NOMO-1 (cell line): Measurements from ENCODE around the gene PCSK6.
"Not testable (repeated sequence)": the region's sequence is repeated elsewhere in the genome, so short reads cannot be mapped to it uniquely, and the experiment has no call there.

ENCODE experiments used
- DNase-seq, 2 experiments: peaks; one replicate each; lab custom pipeline; 2025; ENCODE audit not compliant: unreplicated experiment in 2 of 2; lab: John Stamatoyannopoulos, UW

The PCSK6 gene

GRCh38 chr15:101342056-101342455, 147.5 kb downstream of the PCSK6 start:
- DNase-seq = peak; percentile 25 to 33

- no peak for DNase-seq
These were observed 150.9 kb downstream of the PCSK6 start for GRCh38 chr15:101338502-101339057.

GRCh38 chr15:101337976-101338375, 151.5 kb downstream of the PCSK6 start:
- DNase-seq = no peak

GRCh38 chr15:101333907-101334789, 155.4 kb downstream of the PCSK6 start:
- DNase-seq = not testable (repeated sequence)

- no peak for DNase-seq
These were observed 157.4 kb downstream of the PCSK6 start for GRCh38 chr15:101332061-101332467.

- DNase-seq = no peak
These were observed 159.6 kb downstream of the PCSK6 start for GRCh38 chr15:101329867-101330380.

GRCh38 chr15:101329309-101329863, 160.1 kb downstream of the PCSK6 start:
- no peak for DNase-seq

GRCh38 chr15:101328001-101328400, 161.5 kb downstream of the PCSK6 start:
- DNase-seq = no peak

- no peak for DNase-seq
These were observed 162.3 kb downstream of the PCSK6 start for GRCh38 chr15:101327147-101327740.

- no peak for DNase-seq
These were observed 162.9 kb downstream of the PCSK6 start for GRCh38 chr15:101326462-101327146.

GRCh38 chr15:101326026-101326315, 163.5 kb downstream of the PCSK6 start:
- DNase-seq = no peak

GRCh38 chr15:101325263-101326025, 164.1 kb downstream of the PCSK6 start:
- no peak for DNase-seq

GRCh38 chr15:101324524-101325177, 164.9 kb downstream of the PCSK6 start:
- no peak for DNase-seq

- DNase-seq = no peak
These were observed 165.5 kb downstream of the PCSK6 start for GRCh38 chr15:101323793-101324523.

GRCh38 chr15:101322854-101323477, 166.5 kb downstream of the PCSK6 start:
- DNase-seq = no peak

- no peak for DNase-seq
These were observed 167.4 kb downstream of the PCSK6 start for GRCh38 chr15:101322016-101322695.

- peak; percentile 92 to 94 for DNase-seq
These were observed 168.9 kb downstream of the PCSK6 start for GRCh38 chr15:101320501-101321052.

GRCh38 chr15:101318839-101319238, 170.7 kb downstream of the PCSK6 start:
- no peak for DNase-seq
